IPS-18a (cell line): ENCODE data around the gene SNX9.

ENCODE experiments used
- H3K27ac ChIP-seq: one replicate; pipeline ENCODE4 v1.5.1; 2013; ENCODE audit warnings: low read length
- H3K27me3 ChIP-seq: one replicate; pipeline ENCODE4 v1.6.1; 2013; ENCODE audit warnings: mild to moderate bottlenecking, low read length; ENCODE audit not compliant: control insufficient read depth, insufficient read depth
- H3K36me3 ChIP-seq: one replicate; pipeline ENCODE4 v1.6.1; 2013; ENCODE audit warnings: low read depth, low read length; ENCODE audit not compliant: control insufficient read depth
- H3K4me1 ChIP-seq: one replicate; pipeline ENCODE4 v1.6.1; 2013; ENCODE audit warnings: low read depth, low read length; ENCODE audit not compliant: control insufficient read depth
- H3K4me3 ChIP-seq: one replicate; pipeline ENCODE4 v1.5.1; 2013; ENCODE audit warnings: low read length
- H3K9ac ChIP-seq: one replicate; pipeline ENCODE4 v1.6.1; 2013; ENCODE audit warnings: mild to moderate bottlenecking, low read length, moderate library complexity
- H3K9me3 ChIP-seq: one replicate; pipeline ENCODE4 v1.6.1; 2013; ENCODE audit warnings: low read depth, low read length; ENCODE audit not compliant: control insufficient read depth

SNX9 gene

GRCh38 chr6:157822245-157823000, 623 bp upstream of the SNX9 start:
- H3K27ac ChIP-seq, result no peak overlapping the region
- H3K9ac ChIP-seq, result peak overlapping the region; percentile 48
- H3K36me3 ChIP-seq, result no peaks in the 10 kb centered on the region
- peak overlapping the region; percentile 56 for H3K4me3 ChIP-seq
- H3K27me3 ChIP-seq, result peaks cover 14% of the 10 kb centered on the region
- H3K4me1 ChIP-seq, result peaks cover 24% of the 10 kb centered on the region
- H3K9me3 ChIP-seq, result no peaks in the 10 kb centered on the region

DNA sequence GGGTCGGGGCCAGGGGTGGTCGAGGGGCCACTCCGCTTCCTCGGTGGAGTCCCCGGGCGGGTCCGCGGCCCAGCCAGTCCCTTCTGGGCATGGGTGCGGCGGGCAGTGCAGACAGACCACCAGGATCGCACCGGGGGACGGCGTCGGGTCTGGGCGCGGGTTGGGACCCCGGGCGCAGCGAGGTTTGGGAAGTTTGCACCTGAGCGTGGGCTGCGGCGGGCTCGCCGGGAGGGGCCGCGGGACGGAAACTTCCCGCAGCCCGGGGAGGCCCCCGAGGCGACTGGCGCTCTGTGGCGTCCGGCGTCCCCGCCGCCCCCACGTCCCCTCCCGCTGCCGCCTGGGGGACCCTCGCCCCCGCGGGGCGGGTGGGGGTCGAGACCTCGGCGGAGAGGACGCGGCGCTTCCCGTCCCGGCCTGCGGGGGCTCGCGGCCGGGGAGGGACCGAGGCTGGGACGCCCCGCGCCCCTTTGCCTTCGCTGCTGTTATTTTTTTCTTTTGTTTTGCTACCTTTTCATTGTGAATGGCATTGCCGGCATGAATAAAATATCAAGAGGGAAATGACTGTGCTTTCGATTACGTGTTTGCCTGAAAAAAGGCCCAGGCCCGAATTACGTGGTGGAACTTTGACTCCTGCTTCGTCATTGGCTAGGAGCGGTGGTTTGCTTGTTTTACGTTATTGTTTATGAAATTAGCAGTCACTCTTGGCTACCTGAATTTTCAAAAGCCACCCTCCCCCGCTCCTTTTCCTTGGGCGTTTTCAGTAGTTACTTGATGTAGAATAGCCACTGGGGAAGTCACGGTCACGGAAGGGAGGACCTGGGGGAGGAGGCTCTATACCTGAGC, 703 bp downstream of the SNX9 start:
- H3K27me3 ChIP-seq, result peaks cover 14% of the 10 kb centered on the region
- peak overlapping the region; percentile 70 for H3K9ac ChIP-seq
- peaks cover 24% of the 10 kb centered on the region for H3K4me1 ChIP-seq
- no peaks in the 10 kb centered on the region for H3K9me3 ChIP-seq
- no peak overlapping the region for H3K27ac ChIP-seq
- H3K36me3 ChIP-seq, result no peaks in the 10 kb centered on the region
- peak overlapping the region; percentile 89 for H3K4me3 ChIP-seq

DNA sequence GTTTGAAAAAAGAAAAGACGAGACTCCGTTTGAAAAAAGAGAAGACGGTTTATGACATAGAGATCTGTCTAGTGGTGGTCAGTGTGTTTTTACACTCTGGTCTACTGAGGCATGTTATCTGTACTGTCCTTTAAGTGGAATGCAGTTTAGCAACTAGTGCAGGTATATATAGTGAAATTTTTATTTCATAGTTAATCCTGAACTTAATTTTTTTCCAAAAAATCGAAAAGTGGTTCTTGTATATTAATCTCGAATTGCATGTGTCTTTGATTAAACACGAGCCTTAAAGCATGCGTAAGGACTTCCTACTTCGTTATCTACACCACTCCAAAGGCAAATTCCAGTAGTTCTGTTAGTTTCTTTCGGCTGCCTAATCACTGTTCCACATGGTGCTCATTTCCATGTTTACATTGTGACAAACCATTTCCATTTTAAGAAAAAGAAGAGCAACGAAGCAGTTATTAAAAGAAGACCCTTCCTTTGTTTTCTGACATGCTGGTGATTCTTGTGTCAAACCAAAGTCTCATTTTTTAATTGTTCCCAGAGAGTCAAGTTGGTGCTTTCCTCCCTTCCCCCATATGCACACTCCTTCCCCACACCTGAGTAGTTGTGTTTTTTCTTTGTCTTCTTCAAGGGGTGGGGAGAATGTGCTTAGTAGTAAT, 2.3 kb downstream of the SNX9 start:
- Histone ChIP-seq H3K4me1 (peaks cover 26% of the 10 kb centered on the region), H3K36me3 (no peaks in the 10 kb centered on the region), H3K4me3 (peak overlapping the region; percentile 89), H3K9ac (no peak overlapping the region), H3K27me3 (peaks cover 14% of the 10 kb centered on the region), H3K9me3 (no peaks in the 10 kb centered on the region), H3K27ac (no peak overlapping the region)

GRCh38 chr6:157830354-157831017, 7.4 kb downstream of the SNX9 start:
- H3K36me3 ChIP-seq, result no peaks in the 10 kb centered on the region
- H3K4me1 ChIP-seq, result peaks cover 49% of the 10 kb centered on the region
- H3K27me3 ChIP-seq, result no peaks in the 10 kb centered on the region
- no peaks in the 10 kb centered on the region for H3K9me3 ChIP-seq
- H3K27ac ChIP-seq, result peak overlapping the region; percentile 89
- H3K9ac ChIP-seq, result peak overlapping the region; percentile 64
- peak overlapping the region; percentile 52 for H3K4me3 ChIP-seq

DNA sequence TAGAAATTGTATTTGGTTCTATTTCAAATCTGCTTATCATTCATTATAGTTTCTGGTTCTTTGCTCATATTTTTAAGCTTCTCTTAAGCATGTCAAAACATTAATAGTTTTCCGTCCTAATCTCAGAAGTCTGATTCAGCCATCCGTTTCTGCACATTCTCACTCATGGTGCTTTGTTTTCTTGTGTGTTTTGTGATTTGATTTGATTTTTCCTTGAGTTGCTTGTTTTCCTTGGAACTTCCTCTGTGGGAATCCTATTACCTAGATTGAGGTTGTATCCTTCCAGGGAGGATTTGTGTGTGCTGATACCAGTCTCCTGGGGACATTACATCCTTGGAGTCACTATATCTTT, 7.9 kb downstream of the SNX9 start:
- no peaks in the 10 kb centered on the region for H3K9me3 ChIP-seq
- H3K27ac ChIP-seq, result peak overlapping the region; percentile 89
- H3K4me3 ChIP-seq, result peak overlapping the region; percentile 52
- peaks cover 46% of the 10 kb centered on the region for H3K4me1 ChIP-seq
- H3K27me3 ChIP-seq, result no peaks in the 10 kb centered on the region
- H3K36me3 ChIP-seq, result no peaks in the 10 kb centered on the region
- H3K9ac ChIP-seq, result peak overlapping the region; percentile 64

DNA sequence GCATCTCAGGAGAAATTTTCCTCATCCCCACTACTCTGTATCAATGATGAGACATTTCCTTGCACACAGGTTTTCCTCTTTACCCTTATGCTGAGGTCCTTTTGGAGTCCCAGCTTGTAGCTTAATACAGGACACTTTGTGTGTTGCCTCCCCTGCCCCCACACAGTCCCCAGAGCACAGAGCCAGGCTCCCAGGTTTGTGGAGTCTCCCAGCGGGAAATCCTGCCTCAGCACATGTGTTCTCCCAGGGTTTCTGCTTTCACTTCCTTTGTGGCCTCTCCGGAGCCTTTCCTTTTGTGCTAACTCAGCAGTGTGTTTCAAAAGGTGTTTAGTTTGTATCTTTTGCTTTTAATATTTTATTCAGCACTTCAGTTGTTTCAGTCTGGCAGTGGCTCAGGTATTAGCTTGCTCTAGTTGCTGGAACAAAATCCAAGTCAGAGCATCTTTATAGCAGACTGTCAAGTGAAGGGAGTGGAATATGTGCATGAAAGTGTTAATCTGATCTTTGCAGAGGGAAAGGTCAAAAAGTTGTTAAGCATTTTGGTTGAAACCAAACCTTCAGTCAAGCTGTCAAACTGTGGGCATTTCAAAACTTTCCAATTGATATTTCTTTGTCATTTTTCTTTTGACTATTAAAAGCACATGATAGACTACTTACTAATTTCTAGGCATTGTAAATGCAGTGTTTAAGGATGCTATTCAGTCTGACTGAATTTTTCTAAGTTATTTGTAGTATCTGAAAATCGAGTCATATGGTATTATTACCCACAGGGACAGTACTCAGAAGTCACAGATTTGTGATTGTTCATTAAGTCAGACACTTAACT, 8.6 kb downstream of the SNX9 start:
- Histone ChIP-seq H3K27me3 (no peaks in the 10 kb centered on the region), H3K27ac (peak overlapping the region; percentile 89), H3K9ac (peak overlapping the region; percentile 64), H3K4me1 (peaks cover 46% of the 10 kb centered on the region), H3K36me3 (no peaks in the 10 kb centered on the region), H3K4me3 (peak overlapping the region; percentile 52), H3K9me3 (no peaks in the 10 kb centered on the region)

GRCh38 chr6:157832250-157832967, 9.4 kb downstream of the SNX9 start:
- Histone ChIP-seq H3K9me3 (no peaks in the 10 kb centered on the region), H3K27me3 (no peaks in the 10 kb centered on the region), H3K36me3 (no peaks in the 10 kb centered on the region), H3K4me3 (peak overlapping the region; percentile 52), H3K27ac (peak overlapping the region; percentile 89), H3K4me1 (peaks cover 46% of the 10 kb centered on the region), H3K9ac (peak overlapping the region; percentile 64)

GRCh38 chr6:157834549-157834948, 11.5 kb downstream of the SNX9 start:
- Histone ChIP-seq H3K9me3 (no peaks in the 10 kb centered on the region), H3K9ac (no peak overlapping the region), H3K36me3 (no peaks in the 10 kb centered on the region), H3K4me3 (no peak overlapping the region), H3K27ac (no peak overlapping the region), H3K27me3 (no peaks in the 10 kb centered on the region), H3K4me1 (peaks cover 50% of the 10 kb centered on the region)

DNA sequence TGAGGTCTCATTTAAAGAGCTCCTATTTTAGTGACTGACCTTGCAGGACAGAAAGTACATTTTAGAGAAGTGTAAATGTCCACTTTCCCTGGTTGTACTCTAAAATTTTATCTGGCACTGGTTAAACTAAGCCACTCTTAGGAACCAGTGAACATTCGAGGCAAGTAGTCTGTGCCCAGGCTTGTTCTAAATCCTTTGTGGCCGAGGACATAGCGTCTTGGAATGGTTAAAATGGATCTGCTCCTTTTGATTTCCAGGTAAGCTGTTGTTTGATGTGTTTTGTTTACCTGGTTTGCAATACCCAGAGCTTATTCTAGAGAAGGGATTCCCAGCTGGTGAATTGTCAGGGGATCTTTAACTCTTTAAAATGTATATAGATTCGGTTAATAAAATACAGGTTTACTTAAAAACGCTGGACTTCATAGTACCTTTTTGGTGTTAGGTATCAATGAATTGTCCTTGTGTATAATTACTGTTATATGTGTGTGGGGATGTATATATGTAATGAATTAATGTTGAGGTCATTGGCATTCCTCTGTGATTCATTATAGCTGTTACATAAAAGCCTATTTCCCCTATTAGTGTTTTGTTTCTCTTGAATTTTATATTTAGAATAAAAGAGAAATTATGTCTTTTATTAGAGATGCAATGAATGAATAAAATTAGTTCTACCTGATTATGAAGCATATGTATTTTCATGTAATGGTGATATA, 15.8 kb downstream of the SNX9 start:
- H3K4me1 ChIP-seq, result peaks cover 15% of the 10 kb centered on the region
- no peaks in the 10 kb centered on the region for H3K36me3 ChIP-seq
- no peaks in the 10 kb centered on the region for H3K9me3 ChIP-seq
- H3K27ac ChIP-seq, result no peak overlapping the region
- H3K4me3 ChIP-seq, result no peak overlapping the region
- no peaks in the 10 kb centered on the region for H3K27me3 ChIP-seq
- H3K9ac ChIP-seq, result no peak overlapping the region

- H3K27ac ChIP-seq, result no peak overlapping the region
- no peak overlapping the region for H3K4me3 ChIP-seq
- H3K4me1 ChIP-seq, result peaks cover 18% of the 10 kb centered on the region
- H3K9ac ChIP-seq, result no peak overlapping the region
- H3K27me3 ChIP-seq, result no peaks in the 10 kb centered on the region
- H3K36me3 ChIP-seq, result no peaks in the 10 kb centered on the region
- no peaks in the 10 kb centered on the region for H3K9me3 ChIP-seq
Observed at GRCh38 chr6:157839606-157840005, 16.6 kb downstream of the SNX9 start.
